GM12878 (cell line): ENCODE measurements around the gene TECTB.

Experiments
- ATF3 ChIP-seq: IDR thresholded peaks from 2 replicates; pipeline ENCODE4 v1.6.1; 2011; ENCODE audit warnings: low read depth, mild to moderate bottlenecking, low read length, moderate library complexity, borderline replicate concordance; ENCODE audit errors: extremely low read depth
- CTCF ChIP-seq, 3 experiments: IDR thresholded peaks in 2 of 3; conservative IDR thresholded peaks in 1 of 3; 2 replicates each; pipeline ENCODE4 v1.5.1; 2011; ENCODE audit warnings: low read depth in 3 of 3, low read length in 3 of 3, mild to moderate bottlenecking in 3 of 3, control low read depth in 2 of 3, moderate library complexity in 2 of 3, inconsistent platforms in 1 of 3, mixed read lengths in 1 of 3; ENCODE audit not compliant: control insufficient read depth in 2 of 3, insufficient read depth in 1 of 3; ENCODE audit errors: extremely low read depth in 1 of 3
- MEF2B ChIP-seq: fragments of 450-650 bp; IDR thresholded peaks from 2 replicates; pipeline ENCODE4 v1.6.1; 2018; ENCODE audit warnings: mild to moderate bottlenecking, moderate library complexity; ENCODE audit not compliant: partially characterized antibody, poor library complexity, severe bottlenecking
- MXI1 ChIP-seq: fragments of 150-350 bp; IDR thresholded peaks from 2 replicates; pipeline ENCODE4 v1.6.1; 2011; ENCODE audit warnings: low read depth, mild to moderate bottlenecking, inconsistent platforms, low read length, improper control_type of control experiment
- POLR2AphosphoS5 ChIP-seq: IDR thresholded peaks from 2 replicates; pipeline ENCODE4 v1.6.1; 2011; ENCODE audit warnings: mild to moderate bottlenecking, low read length, inconsistent platforms
- ZNF274 ChIP-seq: IDR thresholded peaks from one replicate; pipeline ENCODE4 v1.8.0; 2011; ENCODE audit not compliant: insufficient read length, insufficient read depth

GRCh38 chr10:112260831-112261230, 22.4 kb upstream of the TECTB start:
- no peak for TF ChIP-seq POLR2AphosphoS5
- no peak for TF ChIP-seq ATF3
- no peak for TF ChIP-seq CTCF (IDR thresholded peaks at IDR 0.05 in 2 of 3, conservative IDR thresholded peaks at IDR 0.05 in 1 of 3; ENCODE audit: control insufficient read depth in 2 of 3, extremely low read depth in 1 of 3, insufficient read depth in 1 of 3, low read depth in 3 of 3, low read length in 3 of 3)
- TF ChIP-seq MXI1, result no peak
- TF ChIP-seq MEF2B, result no peak
- TF ChIP-seq ZNF274, result no peak
